SIG-M5 treated with dmso at 0.1 percent for 504 hours (cell line): ENCODE results near the gene ARL17A.
"Not testable (repeated sequence)": the region's sequence is repeated elsewhere in the genome, so short reads cannot be mapped to it uniquely, and the experiment has no call there.

ENCODE experiments used
- DNase-seq: peaks from one replicate; lab custom pipeline; 2025; ENCODE audit not compliant: unreplicated experiment; lab: John Stamatoyannopoulos, UW

Gene ARL17A

DNA sequence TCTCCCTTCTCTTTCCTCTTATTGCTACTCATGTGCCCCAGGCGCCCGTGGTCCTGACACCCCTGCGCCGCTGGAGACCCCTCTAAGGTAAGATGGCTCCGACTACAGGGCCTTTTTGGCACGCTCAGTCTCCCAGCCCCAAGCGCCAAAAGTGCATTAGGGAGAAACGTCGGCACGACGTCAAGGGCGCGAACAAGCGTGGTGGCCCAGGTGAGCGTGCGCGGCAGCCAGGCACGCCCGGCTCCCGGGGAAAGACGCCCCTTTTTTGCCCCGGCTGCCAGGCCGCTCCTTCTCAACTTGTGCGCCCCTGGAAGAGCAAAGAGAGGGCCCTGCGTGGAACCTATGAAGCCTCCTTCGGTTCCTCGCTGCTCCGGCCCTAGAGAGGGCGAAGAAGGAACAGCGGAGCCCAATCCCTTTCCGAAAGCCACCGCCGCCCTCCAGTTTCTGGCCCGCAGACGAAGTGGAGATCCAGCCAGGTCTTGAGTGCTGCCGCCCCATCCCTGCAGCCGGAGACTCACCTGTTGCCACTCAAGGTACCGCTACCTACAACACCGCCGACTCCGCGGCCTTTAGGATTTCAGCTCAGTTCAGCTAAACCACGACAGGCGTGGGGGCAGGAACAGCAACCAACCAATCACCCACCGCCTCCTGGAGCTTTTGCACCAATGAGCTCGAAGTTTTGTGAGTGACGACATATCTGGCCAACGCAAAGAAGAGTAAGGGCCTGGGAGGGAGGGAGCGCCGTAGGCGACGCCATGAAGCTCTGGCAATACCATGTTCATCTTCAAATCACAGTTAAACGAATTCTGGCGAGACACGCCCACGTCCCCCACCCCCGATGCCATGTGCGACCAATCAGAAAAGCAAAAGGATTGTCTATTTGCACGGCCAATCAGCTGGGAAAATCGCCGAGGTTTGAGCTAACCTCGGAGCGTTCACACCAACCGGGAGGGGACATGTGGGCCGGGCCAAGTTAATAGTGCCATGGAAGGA lies at the start of gene ARL17A:
Gene ARL17A (minus strand): TSS at position 609 of the 993 bp plus-strand sequence. CDS start 3,369 bp downstream, outside the sequence.
- not testable (repeated sequence) for DNase-seq

DNA sequence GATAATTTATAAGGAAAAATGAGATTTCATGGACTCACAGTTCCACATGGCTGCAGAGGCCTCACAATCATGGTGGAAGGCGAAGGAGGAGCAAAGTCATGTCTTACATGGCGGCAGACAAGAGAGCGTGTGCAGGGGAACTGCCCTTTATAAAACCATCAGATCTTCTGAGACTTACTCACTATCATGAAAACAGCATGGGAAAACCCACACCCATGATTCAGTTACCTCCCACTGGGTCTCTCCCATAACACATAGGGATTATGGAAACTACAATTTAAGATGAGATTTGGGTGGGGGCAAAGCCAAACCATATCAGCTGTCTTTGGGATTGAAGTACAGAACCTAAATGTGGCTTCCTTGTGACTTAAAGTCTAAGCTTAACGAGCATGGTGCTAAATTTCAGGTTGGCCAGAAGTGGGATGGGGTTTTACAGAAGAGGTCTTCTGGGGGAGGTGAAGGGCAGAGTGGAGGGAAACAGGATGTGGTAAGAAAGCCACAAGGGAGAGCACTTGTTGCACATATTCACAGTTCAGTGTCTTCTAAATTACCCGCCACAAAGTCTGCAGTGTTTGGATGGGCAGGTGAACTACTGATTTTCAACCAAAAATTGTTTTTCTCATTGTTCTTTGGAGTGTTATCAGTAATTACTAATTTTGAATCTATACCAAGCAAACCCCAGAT lies 49.4 kb upstream of the ARL17A start:
- not testable (repeated sequence) for DNase-seq

DNA sequence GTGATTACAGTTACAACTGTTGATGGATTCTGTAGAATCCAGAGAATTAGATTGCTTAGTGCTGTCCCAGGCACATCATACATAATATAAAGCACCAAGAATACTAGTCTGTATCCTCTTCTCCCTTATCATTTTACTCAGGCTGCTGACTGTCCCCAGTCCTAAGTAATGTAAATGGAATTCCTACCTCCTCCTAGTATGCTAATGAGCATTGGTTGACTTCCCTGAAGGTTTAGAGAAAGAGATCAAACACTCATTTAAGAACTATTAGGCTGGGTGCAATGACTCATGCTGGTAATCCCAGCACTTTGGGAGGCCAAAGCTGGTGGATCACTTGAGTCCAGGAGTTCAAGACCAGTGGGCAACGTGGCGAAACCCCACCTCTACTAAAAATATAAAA lies 48.0 kb upstream of the ARL17A start:
- not testable (repeated sequence) for DNase-seq

DNA sequence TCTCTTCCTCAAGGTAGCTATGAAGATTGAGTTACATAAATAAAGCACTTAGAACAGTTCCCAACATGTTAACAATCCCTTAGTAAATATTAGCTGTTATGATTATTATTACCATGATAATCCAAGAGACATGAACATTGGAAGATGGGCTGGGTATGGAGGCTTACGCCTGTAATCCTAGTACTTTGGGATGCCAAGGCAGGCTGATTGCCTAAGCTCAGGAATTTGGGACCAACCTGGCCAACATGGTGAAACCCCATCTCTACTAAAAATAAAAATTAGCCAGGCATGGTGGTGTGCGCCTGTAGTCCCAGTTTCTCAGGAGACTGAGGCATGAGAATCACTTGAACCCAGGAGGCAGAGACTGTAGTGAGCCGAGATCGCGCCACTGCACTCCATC lies 45.2 kb upstream of the ARL17A start:
- DNase-seq: not testable (repeated sequence)

DNA sequence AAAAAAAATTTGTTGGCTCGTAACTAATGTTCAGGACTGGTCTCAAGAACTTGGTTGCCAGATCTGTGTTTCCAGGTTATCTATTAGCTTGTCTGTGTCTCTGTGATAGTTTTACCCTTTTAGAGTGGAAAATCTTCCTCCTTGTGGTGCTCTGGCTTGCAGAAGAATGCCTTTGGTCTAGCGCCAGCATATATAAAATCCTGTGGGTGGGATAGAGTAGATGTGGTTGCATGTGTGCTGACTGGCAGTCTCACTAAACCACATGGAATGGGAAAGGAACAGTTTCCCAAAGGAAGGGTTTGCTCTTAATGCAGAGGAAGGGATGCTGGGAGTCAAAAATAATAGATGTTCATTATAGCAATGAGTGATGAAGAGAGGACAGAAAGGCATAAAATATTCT lies 44.3 kb upstream of the ARL17A start:
- DNase-seq: not testable (repeated sequence)

- DNase-seq: not testable (repeated sequence)
Observed at GRCh38 chr17:46618975-46619374, 39.5 kb upstream of the ARL17A start.

DNA sequence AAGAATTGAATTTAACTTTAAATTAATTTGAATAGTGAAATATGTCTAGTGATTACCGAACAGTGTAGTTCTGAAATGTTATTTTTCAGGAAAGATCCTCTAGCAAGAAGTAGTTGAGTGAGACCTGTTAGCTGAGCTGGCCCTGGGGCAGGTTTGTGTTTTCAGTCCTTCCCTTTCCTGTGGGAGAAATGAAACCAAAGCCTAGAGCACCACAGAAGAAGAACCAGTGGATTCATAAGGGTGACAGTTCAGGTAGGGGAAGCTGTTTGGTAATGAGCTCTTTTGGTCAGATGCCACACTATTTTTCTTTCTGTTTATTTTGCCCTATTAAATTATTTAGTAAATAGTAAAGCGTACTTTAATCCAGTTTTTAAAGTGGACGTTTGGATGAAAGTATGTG lies 37.6 kb upstream of the ARL17A start:
- not testable (repeated sequence) for DNase-seq

DNA sequence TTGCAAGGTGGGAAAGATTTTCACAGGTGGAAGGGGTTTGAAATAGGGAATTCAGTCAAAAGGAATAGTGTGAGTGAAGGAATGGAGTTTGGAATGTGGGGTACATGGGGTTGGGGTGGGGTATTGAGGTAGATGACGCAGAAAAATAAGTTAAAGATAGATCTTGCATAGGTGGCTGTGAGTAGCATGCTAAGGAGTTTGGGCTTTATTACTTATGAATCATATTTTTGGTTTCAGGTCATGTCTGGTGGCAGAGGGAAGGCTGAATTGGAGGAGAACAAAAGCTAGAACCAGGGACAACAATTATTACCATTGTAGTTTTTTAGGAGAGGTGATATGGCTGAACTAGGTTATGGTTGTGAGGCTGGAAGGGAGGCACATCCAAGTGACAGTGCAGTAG lies 34.4 kb upstream of the ARL17A start:
- not testable (repeated sequence) for DNase-seq

- DNase-seq: not testable (repeated sequence)
Observed at GRCh38 chr17:46611304-46611703, 31.8 kb upstream of the ARL17A start.

DNA sequence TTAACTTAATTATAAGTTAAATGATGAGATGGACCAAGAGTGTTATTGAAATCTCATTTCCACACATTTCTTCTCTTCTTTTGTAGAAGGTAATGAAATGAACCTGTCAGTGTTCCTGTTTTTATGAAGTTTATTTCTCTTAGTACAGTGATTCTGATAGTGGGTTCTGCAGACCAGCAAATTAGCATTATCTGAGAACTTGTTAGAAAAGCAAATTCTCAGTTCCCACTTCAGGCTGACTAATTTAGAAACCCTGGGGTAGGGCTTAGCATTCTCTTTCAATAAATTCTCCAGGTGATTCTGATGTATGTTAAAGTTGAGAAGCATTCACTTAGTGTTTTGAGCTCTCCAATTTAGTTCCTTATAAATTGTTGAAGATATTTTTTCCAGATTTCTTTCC lies 23.6 kb upstream of the ARL17A start:
- not testable (repeated sequence) for DNase-seq

- DNase-seq: not testable (repeated sequence)
Observed at GRCh38 chr17:46600767-46601166, 21.3 kb upstream of the ARL17A start.

DNA sequence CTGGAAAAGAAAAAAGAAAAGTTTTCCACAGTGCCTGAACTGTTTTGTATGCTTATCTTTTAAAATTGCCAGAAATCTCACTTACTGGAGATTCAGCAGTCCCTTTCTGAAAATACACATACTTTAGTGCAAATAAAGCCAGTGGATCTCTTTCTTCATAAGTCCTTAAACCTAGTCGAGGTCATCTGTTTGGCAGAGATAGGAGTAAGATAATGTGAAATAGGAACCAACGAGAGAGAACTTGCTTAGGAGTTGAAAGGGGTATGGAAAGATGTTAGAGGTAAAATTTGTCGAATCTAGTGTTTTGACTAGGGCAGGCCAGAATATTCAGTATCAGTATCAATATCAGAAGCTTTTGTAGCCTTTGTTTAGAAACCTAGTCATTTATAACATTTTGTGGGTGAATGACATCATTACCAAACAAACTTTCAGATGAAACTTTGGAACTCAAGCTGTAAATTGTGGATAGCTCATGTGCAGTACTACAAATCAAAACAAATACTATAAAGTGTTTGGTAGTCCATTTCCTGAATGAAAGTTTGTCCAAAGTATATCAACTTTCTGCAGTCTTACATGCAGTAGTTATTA lies 18.9 kb upstream of the ARL17A start:
- not testable (repeated sequence) for DNase-seq

GRCh38 chr17:46591332-46591731 lies 11.8 kb upstream of the ARL17A start:
- not testable (repeated sequence) for DNase-seq

GRCh38 chr17:46590157-46591146 lies 11.0 kb upstream of the ARL17A start, which contains the start of gene NSF:
Gene NSF, plus strand, starts transcription at chr17:46590669. Its CDS starts 107 bp downstream, at chr17:46590776.
- not testable (repeated sequence) for DNase-seq

DNA sequence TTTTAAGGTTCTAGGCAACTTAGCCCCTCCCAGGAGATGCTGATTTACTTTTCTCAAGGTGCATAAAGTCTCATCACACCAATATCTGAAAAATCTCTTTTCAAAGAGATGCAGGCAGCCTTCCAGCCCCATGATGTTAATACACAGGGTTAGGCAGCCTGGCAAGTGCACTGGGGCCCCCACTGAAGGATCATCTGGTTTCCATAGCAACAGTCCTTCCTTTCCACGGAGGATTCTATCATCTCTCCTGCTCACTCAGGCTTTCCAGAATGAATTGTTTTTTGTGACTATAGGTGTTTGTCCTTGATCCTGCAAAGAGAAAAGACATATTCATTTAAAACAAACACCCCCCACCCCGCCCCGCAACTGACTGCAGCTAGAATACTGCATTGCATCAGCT lies 6.0 kb upstream of the ARL17A start:
- not testable (repeated sequence) for DNase-seq

GRCh38 chr17:46580082-46580481 lies 591 bp upstream of the ARL17A start:
- DNase-seq: not testable (repeated sequence)

DNA sequence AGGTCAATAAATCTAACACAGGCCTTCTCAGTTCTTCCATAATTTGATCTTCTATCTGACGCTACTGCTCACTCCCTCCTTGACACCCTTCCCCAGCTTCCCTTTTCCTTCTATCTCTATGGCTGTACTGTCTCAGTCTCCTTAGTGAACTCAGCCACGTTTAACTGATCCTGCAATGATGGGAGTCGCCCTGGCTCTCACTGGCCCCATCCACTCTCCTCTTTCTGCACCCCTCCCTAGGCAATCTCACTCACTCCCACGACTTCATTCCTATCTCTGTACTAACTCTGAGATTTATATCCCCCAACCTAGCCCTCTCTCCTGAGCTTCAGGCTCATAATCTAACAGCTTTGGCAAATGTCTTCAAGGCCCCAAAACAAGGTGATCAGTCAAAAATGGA lies 7.7 kb downstream of the ARL17A start:
- not testable (repeated sequence) for DNase-seq

- not testable (repeated sequence) for DNase-seq
Observed at GRCh38 chr17:46566980-46567379, 12.5 kb downstream of the ARL17A start.

DNA sequence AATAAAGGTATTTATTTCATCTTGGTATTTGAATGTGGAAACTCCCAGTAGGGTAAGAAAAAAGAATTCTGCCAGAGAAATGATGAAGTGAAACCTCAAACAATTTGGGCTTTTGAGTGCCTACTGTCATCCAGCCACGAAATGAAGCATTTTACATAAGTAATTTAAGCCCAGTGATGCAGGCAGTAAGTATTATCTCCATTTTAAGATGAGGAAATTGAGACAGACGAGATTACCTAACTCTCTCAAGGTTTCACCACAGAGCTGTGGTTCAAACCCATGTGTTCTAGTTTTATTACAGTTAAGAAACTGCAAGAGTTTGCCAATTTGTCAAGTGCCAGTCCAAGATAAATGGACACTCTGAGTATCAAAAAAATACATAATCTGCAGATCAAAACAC lies 13.2 kb downstream of the ARL17A start:
- not testable (repeated sequence) for DNase-seq

DNA sequence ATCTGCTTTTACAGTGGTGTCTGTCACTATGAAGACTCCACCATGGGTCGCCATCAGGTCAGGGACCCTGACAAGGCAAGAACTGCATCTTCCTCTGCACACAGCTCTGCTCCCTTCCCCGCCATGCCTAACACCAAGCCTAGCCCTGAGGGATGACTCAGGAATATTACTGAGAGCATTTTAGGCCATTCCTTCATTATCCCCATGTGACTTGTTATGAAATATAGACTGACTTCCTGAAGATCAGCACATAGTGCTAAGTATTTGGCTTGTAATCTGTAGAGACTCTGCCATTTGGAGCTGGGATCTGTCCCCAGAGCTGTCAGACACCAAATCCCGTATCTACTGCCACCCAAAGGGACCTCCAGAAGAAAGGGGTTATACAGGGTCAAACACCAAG lies 19.4 kb downstream of the ARL17A start:
- not testable (repeated sequence) for DNase-seq
